HG03442 (cell line): ENCODE results near the gene HOXB6.

ENCODE experiments used
- ATAC-seq: cut with Tn5 transposase; IDR thresholded peaks from one replicate; pipeline ENCODE4 v1.9.1; 2021; ENCODE audit warnings: mild to moderate bottlenecking, moderate library complexity; ENCODE audit not compliant: unreplicated experiment

HOXB6 gene

DNA sequence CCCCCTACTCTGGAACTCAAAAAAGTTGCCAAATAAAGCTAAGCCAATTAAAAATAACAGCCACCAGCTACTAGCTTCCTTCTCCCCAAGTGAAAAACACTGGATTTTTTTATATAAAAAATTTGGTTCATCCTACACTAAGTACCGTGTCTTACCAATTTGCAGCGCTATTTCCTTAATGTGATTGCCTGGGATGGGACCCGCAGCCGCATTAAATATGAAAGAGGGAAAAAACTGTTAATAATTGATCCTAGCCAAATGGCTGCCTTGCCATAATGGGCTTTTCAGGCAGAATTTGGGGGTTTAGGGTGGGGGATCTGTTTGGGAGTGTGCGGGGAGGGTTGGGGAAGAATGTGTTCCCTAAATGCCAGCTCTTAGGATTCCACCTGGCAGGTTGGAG, 19.3 kb upstream of the HOXB6 start:
- no peak for ATAC-seq

DNA sequence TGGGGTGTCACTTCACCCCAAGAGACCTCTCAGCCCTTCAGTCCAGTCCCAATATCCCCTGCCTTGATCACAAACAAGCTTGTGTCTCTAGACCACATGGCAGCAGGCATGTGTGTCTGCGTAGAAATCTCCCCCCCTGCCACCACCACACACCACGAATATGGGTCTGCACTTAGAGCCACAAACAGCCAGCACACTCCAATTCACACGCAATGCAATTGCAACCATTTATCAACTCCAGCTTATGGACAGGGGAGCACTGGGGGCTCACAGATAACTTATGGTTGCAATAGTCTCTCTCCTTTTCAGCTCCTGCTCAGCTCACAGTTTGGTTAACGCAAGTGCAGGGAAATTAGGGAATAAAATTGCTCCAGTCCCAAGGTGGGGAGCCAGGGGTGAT, 18.8 kb upstream of the HOXB6 start:
- ATAC-seq: no peak

DNA sequence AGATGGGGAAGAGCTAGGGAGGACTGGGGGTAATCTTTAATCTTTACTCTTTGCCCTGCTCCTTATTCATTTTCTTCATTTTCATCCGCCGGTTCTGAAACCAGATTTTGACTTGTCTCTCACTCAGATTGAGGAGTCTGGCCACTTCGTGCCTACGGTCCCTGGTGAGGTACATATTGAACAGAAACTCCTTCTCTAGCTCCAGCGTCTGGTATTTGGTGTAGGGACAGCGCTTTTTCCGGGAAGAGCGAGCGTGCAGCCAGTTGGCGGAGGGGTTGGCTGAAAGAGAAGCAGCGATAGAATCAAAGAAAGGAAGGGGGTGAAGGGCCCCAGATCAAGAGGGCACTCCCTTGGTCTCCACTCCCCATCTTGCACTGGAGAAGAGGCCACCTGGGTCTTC, 18.1 kb upstream of the HOXB6 start:
- no peak for ATAC-seq

DNA sequence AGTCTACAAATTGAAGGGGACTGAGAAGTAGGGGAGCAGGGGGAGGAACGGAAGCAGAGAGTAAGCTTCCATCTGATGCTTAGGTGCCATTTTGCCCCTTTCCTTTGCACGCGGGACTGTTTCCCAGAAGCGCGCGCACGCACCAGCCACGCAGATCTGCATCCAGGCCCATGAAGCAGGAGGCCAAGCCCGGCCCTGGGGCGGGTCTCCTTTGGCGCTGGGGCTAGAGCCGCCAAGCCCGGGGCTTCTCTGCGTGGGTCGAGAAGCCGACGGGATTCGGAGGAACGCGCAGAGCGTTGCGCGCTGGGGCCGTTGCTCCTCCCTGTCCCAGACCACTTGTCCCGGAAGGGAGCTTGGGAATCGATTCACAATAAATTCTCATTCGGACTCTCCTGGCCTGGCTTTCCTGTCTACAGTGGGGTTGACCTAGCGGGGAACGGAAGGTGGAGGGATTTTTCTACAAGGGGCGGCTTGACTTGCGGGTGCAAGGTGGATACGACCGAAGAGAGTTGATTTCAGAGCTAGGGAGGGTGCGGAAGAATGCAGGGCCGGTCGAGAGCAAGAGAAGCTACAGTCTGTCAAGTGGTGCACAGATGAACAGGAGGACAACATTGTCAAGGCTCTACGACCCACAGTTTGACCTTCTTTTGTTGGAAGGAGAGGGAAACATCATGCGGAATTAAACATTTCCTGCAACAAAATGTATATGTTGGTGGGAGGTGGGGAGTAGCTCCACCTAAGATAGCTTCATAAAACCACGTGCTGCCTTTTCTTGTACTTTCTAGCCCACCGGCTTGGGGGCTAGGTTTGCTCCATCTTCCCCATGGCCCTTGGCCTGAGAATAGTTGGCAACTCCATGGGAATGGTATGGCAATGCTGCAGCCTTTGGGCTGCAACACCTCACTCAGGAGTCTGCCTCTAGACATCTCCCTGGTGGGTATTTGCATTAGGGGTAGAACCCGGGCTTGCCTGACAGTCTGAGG, 16.9 kb upstream of the HOXB6 start:
- ATAC-seq: no peak

DNA sequence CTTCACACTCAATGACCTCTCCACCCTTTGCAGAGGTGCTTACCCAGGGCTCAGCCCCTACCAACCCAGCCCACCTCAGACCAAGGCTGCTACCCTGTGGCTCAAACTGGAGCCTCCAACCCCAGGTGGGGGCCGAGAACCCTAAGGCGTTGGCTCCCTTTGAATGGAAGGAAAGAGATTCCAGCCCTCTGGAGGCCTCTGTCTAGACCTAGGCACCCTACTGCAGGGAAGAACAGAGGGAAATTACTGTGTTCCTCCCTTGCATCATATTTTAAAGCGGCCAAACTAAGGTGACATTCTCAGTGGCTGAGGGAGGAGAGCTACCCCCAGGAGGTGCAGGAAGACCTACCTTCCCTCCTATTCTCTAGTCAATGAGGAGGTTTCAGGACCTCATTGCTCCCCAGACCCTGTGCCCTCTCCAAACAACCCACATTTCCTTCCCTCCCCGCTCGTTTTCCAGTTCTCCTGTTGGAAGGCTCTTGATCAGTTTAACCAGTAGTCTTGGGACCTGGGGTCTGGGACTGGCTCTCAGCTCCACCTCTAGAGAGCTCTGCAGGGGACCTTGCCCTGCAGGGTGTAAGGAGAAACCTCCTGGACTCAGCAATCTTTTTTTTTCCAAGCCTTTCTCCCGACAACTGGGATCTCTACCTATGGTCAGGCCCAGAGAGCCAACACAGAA, 15.8 kb upstream of the HOXB6 start:
- ATAC-seq: no peak

DNA sequence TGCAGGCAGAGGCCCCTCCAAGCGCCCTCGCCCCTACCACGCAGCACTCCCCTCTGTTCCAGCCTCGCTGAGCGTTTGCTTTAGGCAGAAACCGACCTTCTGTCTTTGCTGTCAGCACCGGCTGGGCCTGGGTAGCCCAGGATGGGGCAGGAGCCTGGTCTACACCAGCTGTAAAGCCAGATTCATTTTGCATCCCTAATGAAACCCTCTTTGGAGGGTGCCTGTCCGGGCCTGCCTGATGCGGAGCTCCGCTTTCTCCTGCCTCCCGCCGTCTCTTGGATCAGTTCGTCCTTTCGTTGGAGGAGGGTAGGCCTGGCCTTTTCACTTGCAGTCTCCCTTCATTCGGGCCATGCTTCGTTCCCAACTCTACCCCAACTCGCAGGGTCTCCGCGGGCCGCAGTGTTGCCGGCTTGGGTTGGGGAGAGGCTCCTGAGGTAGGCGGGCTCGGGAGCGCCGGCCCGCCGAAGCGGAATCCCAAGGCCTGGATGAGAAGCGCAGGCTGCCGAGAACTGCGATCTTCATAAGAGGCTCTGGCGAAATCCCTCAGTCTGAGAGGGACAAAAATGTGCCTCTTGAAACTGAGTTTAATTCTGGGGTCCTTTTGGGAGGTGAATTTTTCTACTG, 15.2 kb upstream of the HOXB6 start:
- ATAC-seq: no peak

DNA sequence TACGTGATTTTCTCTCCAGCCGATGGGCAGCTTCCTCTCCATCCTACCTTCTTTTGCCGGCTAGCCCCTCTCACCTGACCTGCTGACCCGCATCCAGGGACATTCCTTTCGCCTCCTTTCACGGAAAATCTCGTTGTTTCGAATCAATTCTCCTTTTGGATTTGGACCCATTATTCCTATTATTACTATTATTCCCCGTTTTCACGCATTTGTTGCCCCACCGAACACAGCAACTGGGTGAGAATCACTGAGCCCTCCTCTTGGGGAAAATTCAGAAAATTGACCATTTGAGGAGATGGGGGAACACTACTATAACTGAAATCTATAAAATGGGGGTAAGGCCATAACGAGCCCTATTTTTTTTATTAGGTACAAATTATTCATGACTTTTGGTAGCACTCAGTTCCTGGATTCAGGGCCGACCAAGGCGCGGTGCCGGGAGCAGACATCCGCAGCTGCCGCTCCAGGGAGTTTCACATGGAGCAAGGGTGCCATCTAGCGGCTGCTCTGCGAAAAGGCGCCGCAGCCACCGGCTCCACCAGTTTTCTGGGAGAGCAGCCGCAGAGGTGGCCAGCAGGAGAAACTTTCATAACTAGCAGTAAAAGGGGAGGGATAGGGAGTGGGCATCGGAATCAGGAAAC, 13.6 kb upstream of the HOXB6 start:
- no peak for ATAC-seq

DNA sequence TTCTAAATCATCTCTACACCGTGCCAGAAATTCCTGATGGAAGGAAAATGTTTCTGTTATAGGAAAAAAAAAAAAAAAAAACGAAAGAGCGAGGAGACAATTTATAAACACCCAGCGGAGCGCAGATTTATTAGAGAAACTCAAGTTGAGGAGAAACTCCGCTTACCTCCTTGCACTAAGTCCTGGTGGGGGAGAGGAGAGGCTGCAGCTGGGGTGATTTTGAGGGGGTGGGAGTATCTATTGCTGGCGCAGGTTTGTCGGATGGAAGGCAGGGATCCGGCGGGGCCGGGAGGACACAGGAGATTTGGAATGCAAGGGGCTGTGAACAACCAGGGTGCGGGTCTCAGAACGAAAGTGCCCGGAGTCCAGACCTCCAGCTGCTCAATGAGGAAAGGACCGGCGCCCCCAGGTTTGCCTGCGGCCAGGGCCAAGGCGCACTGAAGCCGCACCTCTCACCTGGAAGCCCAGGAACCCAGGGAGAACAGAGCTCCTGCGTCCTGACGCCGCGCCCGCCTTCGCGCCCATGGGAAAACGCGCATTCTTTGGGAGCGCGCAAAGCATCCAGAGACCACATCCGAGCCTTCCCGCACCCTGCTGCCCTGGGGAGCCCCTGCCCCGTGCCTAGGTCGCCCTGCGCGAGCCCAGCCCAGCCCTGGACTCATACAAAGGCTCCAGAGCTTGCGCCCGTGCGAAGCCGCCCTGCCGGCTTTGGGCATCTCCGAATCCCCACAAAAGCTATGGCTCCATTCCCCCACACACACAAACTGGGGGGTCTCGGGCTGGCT, 12.9 kb upstream of the HOXB6 start:
- ATAC-seq: no peak

DNA sequence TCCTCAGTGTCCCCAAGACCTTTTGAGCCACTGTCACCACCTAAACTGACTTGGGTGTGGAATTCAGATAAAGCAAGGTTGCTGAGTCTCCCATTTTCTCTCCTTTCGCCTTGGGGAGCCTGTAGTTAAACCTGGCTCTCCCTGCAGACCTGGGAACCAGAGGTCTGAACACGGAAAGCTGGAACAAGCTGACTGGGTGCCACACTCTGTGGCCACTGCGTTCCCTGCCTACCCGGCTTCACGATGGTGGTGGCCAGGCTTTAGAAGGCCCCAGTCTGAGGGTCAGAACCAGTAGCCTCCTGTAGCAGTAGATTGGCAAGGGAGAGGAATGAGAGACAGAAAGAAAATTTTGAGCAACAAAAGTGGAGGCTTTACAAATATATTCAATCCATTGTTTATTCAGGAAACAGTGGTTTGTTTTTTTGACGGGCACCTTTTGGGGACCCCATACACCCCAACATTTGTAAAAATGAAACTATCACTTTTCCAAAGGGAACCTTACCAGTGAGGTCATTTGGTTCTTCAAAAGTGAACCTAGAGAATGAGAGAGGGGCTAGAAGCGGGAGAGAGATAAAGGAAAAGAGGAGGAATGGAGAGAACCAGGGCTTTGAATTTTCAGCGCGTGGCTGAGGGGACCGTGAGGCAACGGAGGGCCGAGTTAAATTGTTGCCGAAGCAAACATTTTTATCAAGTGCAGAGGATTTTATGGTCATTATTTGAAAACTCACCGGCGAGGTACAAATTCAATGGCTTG, 12.1 kb upstream of the HOXB6 start:
- no peak for ATAC-seq

DNA sequence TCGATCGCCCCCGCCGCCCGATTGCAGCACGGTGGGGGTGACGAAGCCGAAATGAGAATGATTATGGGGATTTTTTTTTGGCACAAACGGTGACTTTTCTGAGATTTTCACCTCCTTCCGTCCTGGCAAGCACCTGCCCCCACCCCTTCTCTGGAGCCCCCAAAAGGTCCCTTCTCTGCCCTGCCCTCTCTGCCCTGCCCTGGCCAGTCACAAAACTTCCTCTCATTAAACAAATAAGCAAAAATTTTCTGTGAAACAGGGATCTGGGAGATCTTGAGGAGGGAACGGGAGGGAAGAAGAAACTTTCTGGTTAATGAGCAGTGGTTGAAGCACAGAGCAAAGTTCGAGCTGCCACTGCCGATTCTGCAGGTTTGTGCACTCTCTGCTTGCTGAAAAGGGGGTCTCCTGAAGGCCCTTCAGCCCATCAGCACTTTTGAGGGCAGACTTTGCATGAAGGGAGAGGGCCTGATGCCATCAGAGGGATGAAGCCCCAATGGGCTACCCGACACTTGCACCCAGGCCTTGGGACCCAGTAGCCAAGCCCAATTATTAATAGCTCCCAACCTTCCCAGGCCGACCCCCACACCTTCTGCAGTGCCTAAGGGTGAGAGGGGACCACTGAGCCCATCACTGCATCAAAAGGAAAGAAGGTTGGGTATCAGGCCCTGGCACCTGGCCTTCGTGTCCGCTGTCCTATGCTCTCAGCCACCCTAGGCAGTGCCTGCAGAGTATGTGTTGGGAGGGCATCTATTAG, 11.4 kb upstream of the HOXB6 start:
- no peak for ATAC-seq

DNA sequence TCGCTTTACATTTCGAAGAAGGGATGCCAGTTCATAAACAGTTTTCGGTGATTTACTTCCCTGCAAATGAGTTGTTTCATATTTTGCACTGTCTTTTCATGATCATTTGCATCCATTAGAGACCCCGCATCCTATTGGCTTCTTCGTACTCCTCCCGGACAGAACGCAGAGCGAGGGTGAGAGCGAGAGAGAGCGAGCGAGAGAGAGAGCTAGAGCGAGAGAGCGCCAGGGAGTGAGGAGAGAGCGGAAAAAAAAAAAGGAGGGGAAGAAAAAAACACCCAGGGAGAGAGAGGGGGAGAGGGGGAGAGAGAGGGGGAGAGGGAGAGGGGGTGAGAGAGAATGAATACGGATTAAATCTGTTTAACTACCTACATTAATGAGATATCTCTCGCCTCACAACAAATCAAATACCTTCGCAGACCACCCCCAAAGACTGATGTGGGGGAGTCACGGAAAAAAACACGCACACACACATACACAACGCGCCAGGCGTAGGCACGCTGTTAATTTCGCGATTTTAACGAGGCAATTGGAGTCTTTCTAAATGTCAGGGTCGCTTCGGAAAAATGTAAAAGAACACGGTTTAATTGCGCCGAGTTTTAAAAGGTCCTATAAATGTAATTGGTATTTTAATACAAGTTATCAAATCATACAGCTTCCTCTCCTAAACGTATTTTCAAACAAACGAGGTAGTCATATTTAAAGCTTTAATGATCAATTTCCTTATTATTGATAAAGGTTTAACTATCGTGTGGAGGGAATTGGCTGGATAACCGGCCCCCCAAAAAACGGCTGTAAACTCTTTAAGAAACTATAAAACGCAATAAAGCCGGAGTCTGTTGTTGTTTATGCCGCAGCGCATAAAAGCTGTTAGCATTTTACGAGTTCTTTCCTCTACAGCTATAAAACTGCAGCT, 10.5 kb upstream of the HOXB6 start, which contains the start of gene HOXB8:
Gene HOXB8, minus strand, starts transcription at position 246 of the 916 bp plus-strand sequence. CDS start 588 bp downstream, outside the sequence.
- ATAC-seq: no peak

DNA sequence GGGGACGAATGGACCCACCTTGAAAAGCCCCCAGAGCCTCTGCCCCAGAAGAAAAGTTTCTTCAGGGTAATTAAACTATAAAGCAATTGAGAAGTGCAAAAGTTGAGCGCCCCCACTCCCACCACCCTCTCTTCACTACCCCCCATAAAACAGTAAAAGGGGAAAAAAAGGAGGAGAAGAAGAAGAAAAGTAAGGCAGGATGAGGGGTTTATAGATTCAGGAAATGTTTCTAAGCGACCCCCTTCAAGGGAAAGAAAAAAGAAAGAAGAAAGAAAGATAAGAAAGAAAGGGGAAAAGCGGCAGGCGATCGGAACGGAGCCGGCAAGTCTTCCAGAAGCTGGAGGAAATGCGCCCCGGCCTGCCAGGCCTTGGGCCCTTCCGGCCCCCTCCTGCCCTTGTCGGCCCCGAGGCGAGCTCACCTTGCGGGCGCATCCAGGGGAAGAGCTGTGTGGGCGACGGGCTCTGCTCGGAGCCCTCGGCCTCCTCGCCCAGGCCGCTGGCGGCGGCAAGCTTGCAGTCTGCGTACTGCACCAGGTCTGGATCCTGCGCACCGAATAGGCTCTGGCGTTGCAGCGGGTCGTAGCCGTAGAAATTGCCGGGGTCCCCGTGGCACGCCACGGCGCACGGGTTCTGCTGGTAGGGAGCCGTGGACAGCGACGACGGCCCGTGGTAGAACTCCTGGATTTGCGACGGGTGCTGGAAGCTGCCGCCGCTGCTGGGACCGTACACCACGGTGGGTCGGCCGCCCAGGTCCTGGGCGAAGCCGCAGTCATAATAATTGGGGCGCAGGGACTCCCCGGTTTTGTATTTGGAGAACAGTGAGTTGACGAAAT, 9.3 kb upstream of the HOXB6 start:
- ATAC-seq: no peak

DNA sequence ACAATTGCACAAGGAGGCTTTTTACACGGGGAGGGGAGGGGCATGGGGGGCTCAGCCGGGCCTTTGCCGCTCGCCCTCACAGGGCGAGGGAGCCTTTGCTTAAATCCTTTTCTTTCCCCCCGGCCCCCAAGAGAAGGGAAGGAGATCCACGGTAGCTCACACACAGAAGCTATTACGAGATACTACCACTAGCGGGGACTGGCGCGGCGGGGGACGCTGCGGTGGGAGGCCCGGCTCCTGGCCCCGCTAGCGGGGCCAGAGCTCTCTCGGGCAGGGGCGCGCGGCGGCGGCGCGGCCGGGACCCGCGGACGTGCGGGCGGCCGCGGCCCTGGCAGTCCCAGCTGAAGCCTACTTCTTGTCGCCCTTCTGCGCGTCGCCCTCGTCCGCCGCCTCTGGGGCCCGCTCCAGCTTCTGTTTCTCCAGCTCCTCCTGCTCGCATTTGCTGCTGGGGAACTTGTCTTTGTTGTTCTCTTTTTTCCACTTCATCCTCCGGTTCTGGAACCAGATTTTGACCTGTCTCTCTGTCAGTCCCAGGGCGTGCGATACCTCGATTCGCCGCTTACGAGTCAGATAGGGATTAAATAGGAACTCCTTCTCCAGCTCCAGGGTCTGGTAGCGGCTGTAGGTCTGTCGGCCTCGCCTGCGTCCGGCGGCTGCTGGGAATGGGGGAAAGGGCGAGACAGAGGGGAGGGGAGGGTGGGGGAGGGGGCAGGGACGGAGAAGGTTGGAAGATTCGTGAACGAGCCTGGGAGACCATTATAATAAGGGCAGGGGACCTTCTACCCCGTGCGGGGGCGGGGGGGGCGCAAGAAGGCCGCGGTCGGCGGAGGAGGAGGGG, 8.3 kb upstream of the HOXB6 start:
- ATAC-seq: no peak

DNA sequence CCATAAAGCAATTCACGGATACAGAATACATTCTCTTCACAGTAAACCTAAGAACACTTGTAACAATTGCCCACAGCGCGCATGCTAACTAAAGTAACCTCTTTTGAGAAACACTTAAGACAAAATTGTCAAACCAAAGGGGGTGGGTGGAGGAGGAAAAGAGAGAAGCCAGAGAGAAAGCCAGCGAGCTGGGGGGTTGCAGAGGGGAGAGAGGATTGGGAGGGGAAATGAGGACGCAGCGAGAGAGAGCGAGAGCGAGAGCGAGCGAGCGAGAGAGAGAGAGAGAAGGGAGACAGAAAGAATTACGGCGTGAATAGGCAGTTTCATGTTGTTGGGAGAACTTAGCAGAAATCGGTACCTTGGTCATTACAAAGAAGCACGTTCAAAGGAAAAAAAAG, 7.7 kb upstream of the HOXB6 start:
- no peak for ATAC-seq

DNA sequence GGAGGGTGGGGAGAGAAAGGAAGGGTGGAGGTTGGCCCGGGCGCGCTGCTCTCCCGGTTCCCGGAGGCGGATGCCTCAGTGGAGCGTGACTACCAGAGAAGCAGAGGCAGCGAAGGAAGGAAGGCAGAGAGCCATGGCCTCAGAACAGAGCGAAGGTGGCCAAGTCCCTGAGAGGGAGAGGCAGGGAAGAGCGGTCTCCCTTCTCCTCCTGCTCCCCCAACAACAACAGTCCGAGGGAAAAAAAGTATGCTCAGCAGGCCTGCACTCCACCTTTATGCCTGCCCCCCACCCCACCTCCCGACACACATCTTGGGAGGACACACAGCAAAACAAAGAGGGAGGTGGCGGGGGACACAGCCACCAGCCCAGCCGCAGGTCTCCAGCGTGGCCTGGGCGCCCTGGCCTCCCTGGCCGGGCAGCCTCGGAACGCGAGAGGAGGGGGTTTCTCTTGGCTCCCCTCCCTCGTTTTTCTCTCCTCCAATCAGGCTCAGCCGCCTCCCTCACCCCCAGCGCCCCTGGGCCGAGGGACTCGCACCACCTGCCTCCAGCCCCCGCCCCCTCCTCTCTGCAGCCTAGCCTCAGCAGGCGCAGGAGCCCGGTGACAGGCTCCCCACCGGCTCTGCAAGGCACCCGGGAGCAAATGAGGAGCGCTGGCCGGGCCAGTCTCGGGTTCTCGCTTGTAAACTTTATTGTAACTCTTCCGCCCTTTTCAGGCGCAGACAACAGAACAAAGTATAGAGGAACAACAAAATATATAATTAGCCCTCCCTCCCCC, 7.1 kb upstream of the HOXB6 start:
- ATAC-seq: no peak
